HepG2 (cell line): Measurements from ENCODE around the gene PERCC1. TPM values are rescaled to one million over a fixed set of nuclear protein-coding genes. Genes with fewer than 3 reads are reported as not detected.

Experiments used
- ATF6 ChIP-seq: sonication (generic); formaldehyde crosslinking; conservative IDR thresholded peaks from 2 replicates; pipeline ENCODE4 v1.4.0; 2020; ENCODE audit warnings: missing genetic modification reagents
- CBX1 ChIP-seq: IDR thresholded peaks from one replicate; pipeline ENCODE4 v1.6.1; 2016; ENCODE audit warnings: antibody characterized with exemption, low read depth
- CTCF ChIP-seq: sonication (generic); formaldehyde crosslinking; IDR thresholded peaks from 2 replicates; pipeline ENCODE4 v1.5.0; 2020; ENCODE audit warnings: mild to moderate bottlenecking, missing genetic modification reagents, moderate library complexity
- DNMT1 ChIP-seq: sonication (generic); formaldehyde crosslinking; IDR thresholded peaks from 2 replicates; pipeline ENCODE4 v1.5.1; 2020; ENCODE audit warnings: mild to moderate bottlenecking, missing genetic modification reagents
- FIP1L1 ChIP-seq: fragments of 200-400 bp; formaldehyde crosslinking; IDR thresholded peaks from 2 replicates; pipeline ENCODE4 v1.6.1; 2018; ENCODE audit warnings: low read depth, mild to moderate bottlenecking, low read length, moderate library complexity, borderline replicate concordance; ENCODE audit not compliant: insufficient read depth
- HOXD1 ChIP-seq: sonication (generic); formaldehyde crosslinking; IDR thresholded peaks from 2 replicates; pipeline ENCODE4 v1.5.0; 2020; ENCODE audit warnings: missing genetic modification reagents
- NRL ChIP-seq: sonication (generic); formaldehyde crosslinking; IDR thresholded peaks from 2 replicates; pipeline ENCODE4 v1.5.0; 2020; ENCODE audit warnings: missing genetic modification reagents, mild to moderate bottlenecking, moderate library complexity, borderline replicate concordance
- SIX4 ChIP-seq: sonication (generic); formaldehyde crosslinking; IDR thresholded peaks from 2 replicates; pipeline ENCODE4 v1.4.0; 2020; ENCODE audit warnings: missing genetic modification reagents
- SOX13 ChIP-seq, 3 experiments: fragments of 450-650 bp in 1 of 3; sonication (generic) in 1 of 3; formaldehyde crosslinking in 1 of 3; IDR thresholded peaks in 2 of 3; conservative IDR thresholded peaks in 1 of 3; 2 replicates each; pipeline versions ENCODE4 v1.5.0 to v1.6.1; 2016 to 2020; ENCODE audit warnings: antibody characterized with exemption in 1 of 3, mild to moderate bottlenecking in 1 of 3, missing compliant biosample characterization in 1 of 3, missing genetic modification reagents in 1 of 3, moderate library complexity in 1 of 3
- SPEN ChIP-seq: sonication (generic); formaldehyde crosslinking; IDR thresholded peaks from 2 replicates; pipeline ENCODE4 v1.5.1; 2020; ENCODE audit warnings: low read depth, mild to moderate bottlenecking, missing genetic modification reagents
- TBX2 ChIP-seq: sonication (generic); formaldehyde crosslinking; IDR thresholded peaks from 2 replicates; pipeline ENCODE4 v1.5.0; 2020; ENCODE audit warnings: missing genetic modification reagents, mild to moderate bottlenecking, borderline replicate concordance
- UBTF ChIP-seq: sonication (generic); formaldehyde crosslinking; IDR thresholded peaks from 2 replicates; pipeline ENCODE4 v1.4.0; 2020; ENCODE audit warnings: mild to moderate bottlenecking, missing genetic modification reagents
- ZFP36L1 ChIP-seq: sonication (generic); formaldehyde crosslinking; IDR thresholded peaks from 2 replicates; pipeline ENCODE4 v1.8.0; 2022; ENCODE audit warnings: mild to moderate bottlenecking, missing genetic modification reagents, moderate library complexity
- ZNF138 ChIP-seq: sonication (generic); formaldehyde crosslinking; IDR thresholded peaks from 2 replicates; pipeline ENCODE4 v1.5.0; 2020; ENCODE audit warnings: mild to moderate bottlenecking, low read depth, missing genetic modification reagents
- ZNF275 ChIP-seq: sonication (generic); formaldehyde crosslinking; IDR thresholded peaks from 2 replicates; pipeline ENCODE4 v1.8.0; 2022; ENCODE audit warnings: missing genetic modification reagents, mild to moderate bottlenecking, inconsistent platforms, borderline replicate concordance
- ZNF3 ChIP-seq: IDR thresholded peaks from 2 replicates; pipeline ENCODE4 v1.7.0; 2017; ENCODE audit warnings: inconsistent platforms
- ZNF441 ChIP-seq: sonication (generic); formaldehyde crosslinking; IDR thresholded peaks from 2 replicates; pipeline ENCODE4 v1.7.0; 2021; ENCODE audit warnings: missing genetic modification reagents, borderline replicate concordance
- ZNF782 ChIP-seq: sonication (generic); formaldehyde crosslinking; IDR thresholded peaks from 2 replicates; pipeline ENCODE4 v1.4.0; 2020; ENCODE audit warnings: missing genetic modification reagents, mild to moderate bottlenecking, borderline replicate concordance
- polyA plus RNA-seq, 8 experiments: library from polyadenylated mRNA; depleted of rRNA in 3 of 8; stranded (reverse) in 7 of 8; unstranded in 1 of 8; fragments of >200 nt; fragmentation: Illumina TruSeq in 4 of 8; extraction: Trizol in 4 of 8; gene quantifications; 2 replicates each; pipeline versions ENCODE4 v1.2.1 to v1.2.3, GENCODE V29; 2011 to 2016; ENCODE audit warnings: low read depth in 4 of 8, missing spikeins in 1 of 8, mixed read lengths in 1 of 8; ENCODE audit not compliant: insufficient read depth in 1 of 8
- total RNA-seq, 5 experiments: library from RNA; depleted of rRNA; stranded (reverse); fragments of >200 nt; fragmentation: Illumina TruSeq; extraction: Trizol; gene quantifications; 2 replicates each; pipeline ENCODE4 v1.2.3, GENCODE V29; 2016; ENCODE audit warnings: low read depth in 1 of 5
- TF ChIP-seq, protein P1 (sequence below): sonication (generic); formaldehyde crosslinking; IDR thresholded peaks from 2 replicates; pipeline ENCODE4 v1.4.0; 2020; ENCODE audit warnings: missing genetic modification reagents
- TF ChIP-seq, protein P2 (sequence below): IDR thresholded peaks from 2 replicates; pipeline ENCODE4 v1.6.1; 2016; ENCODE audit warnings: missing genetic modification reagents, missing compliant biosample characterization

PERCC1 gene
- total and polyA plus RNA-seq, 2 of the 13 experiments (the other 11 are each of a cell fraction or from before 2014, with no cell fraction given): 0.15 TPM; not detected in 1

- peak; percentile 88 for TF ChIP-seq CTCF (CRISPR knock-in tag)
- no peak for TF ChIP-seq SOX13 (IDR thresholded peaks at IDR 0.05)
- peak in 1 of 2 experiments; percentile 15; a peak in 1 of 4 replicates for TF ChIP-seq SOX13 (CRISPR knock-in tag; conservative IDR thresholded peaks at IDR 0.05 in 1 of 2, IDR thresholded peaks at IDR 0.05 in 1 of 2)
- peak; percentile 31; the same call in 1 of the 2 replicates for TF ChIP-seq SPEN (CRISPR knock-in tag)
- TF ChIP-seq, protein P1, sequence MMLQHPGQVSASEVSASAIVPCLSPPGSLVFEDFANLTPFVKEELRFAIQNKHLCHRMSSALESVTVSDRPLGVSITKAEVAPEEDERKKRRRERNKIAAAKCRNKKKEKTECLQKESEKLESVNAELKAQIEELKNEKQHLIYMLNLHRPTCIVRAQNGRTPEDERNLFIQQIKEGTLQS (CRISPR knock-in tag): 0 out of 2 replicates have a peak, but pooled peaks have one; percentile 36
- TF ChIP-seq ZNF782 (CRISPR knock-in tag): no peak
- TF ChIP-seq, protein P2, sequence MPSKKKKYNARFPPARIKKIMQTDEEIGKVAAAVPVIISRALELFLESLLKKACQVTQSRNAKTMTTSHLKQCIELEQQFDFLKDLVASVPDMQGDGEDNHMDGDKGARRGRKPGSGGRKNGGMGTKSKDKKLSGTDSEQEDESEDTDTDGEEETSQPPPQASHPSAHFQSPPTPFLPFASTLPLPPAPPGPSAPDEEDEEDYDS (CRISPR knock-in tag): peak; percentile 41
- no peak for TF ChIP-seq CBX1
- TF ChIP-seq ZNF3 (CRISPR knock-in tag): no peak
- TF ChIP-seq ZNF138 (CRISPR knock-in tag): no peak
- TF ChIP-seq TBX2 (CRISPR knock-in tag): peak; percentile 39
- TF ChIP-seq HOXD1 (CRISPR knock-in tag): no peak
- peak; percentile 48; the same call in 1 of the 2 replicates for TF ChIP-seq NRL (CRISPR knock-in tag)
- TF ChIP-seq ZNF275: no peak
- TF ChIP-seq UBTF: peak; percentile 71
- TF ChIP-seq FIP1L1: no peak
- TF ChIP-seq SIX4 (CRISPR knock-in tag): no peak
- TF ChIP-seq ZNF441 (CRISPR knock-in tag): peak; percentile 54; the same call in 1 of the 2 replicates
- no peak for TF ChIP-seq ATF6 (CRISPR knock-in tag)
- TF ChIP-seq ZFP36L1: no peak
- TF ChIP-seq DNMT1: no peak
These were observed 5.2 kb downstream of the PERCC1 start (continued) for GRCh38 chr16:1435921-1436697.
